Measurements from ENCODE around the gene CCDC88B.

CCDC88B gene

GRCh38 chr11:64347193-64347867, 7.3 kb downstream of the CCDC88B start:
- H3K36me3 Mint-ChIP-seq: no peaks in the 10 kb centered on the region
- no peaks in the 10 kb centered on the region for H3K9me3 Mint-ChIP-seq
- H3K4me3 Mint-ChIP-seq: no peak overlapping the region
- H3K27ac Mint-ChIP-seq: peak overlapping the region; percentile 62
- H3K4me1 Mint-ChIP-seq: peaks cover 4% of the 10 kb centered on the region
- no peaks in the 10 kb centered on the region for H3K27me3 Mint-ChIP-seq

GRCh38 chr11:64348383-64349024, 8.5 kb downstream of the CCDC88B start:
- Mint-ChIP-seq H3K36me3 (no peaks in the 10 kb centered on the region), H3K4me1 (peaks cover 4% of the 10 kb centered on the region), H3K27ac (no peak overlapping the region), H3K9me3 (no peaks in the 10 kb centered on the region), H3K27me3 (no peaks in the 10 kb centered on the region), H3K4me3 (no peak overlapping the region)

GRCh38 chr11:64349025-64349387, 9.0 kb downstream of the CCDC88B start:
- Mint-ChIP-seq H3K4me1 (peaks cover 4% of the 10 kb centered on the region), H3K27me3 (no peaks in the 10 kb centered on the region), H3K27ac (no peak overlapping the region), H3K4me3 (no peak overlapping the region), H3K9me3 (no peaks in the 10 kb centered on the region), H3K36me3 (no peaks in the 10 kb centered on the region)

GRCh38 chr11:64349404-64349803, 9.4 kb downstream of the CCDC88B start:
- Mint-ChIP-seq H3K27ac (no peak overlapping the region), H3K36me3 (no peaks in the 10 kb centered on the region), H3K9me3 (no peaks in the 10 kb centered on the region), H3K27me3 (no peaks in the 10 kb centered on the region), H3K4me1 (peaks cover 4% of the 10 kb centered on the region), H3K4me3 (no peak overlapping the region)

DNA sequence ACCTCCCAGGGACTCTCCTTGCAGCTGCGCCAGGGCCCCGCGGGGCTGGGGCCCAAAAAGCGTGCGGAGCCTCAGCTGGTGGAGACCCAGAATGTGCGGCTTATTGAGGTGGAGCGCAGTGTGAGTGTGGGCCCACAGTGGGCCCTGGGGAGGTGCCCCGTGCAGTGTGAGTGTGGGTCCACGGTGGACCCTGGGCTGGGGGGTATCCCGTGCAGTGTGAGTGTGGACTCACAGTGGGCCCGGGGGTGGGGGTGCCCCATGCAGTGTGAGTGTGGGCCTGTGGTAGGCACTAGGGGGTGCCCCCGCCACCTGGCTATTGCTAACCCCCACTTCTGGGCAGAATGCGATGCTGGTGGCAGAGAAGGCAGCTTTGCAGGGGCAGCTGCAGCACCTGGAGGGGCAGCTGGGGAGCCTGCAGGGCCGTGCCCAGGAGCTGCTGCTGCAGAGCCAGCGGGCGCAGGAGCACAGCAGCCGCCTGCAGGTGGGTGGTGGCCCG, 11.2 kb downstream of the CCDC88B start:
- H3K9me3 Mint-ChIP-seq: no peaks in the 10 kb centered on the region
- H3K27ac Mint-ChIP-seq: no peak overlapping the region
- H3K36me3 Mint-ChIP-seq: no peaks in the 10 kb centered on the region
- H3K4me3 Mint-ChIP-seq: no peak overlapping the region
- no peaks in the 10 kb centered on the region for H3K4me1 Mint-ChIP-seq
- H3K27me3 Mint-ChIP-seq: no peaks in the 10 kb centered on the region

- no peak overlapping the region for H3K27ac Mint-ChIP-seq
- H3K9me3 Mint-ChIP-seq: no peaks in the 10 kb centered on the region
- no peaks in the 10 kb centered on the region for H3K36me3 Mint-ChIP-seq
- peaks cover 5% of the 10 kb centered on the region for H3K4me1 Mint-ChIP-seq
- H3K27me3 Mint-ChIP-seq: no peaks in the 10 kb centered on the region
- no peak overlapping the region for H3K4me3 Mint-ChIP-seq
Observed at GRCh38 chr11:64352099-64352994, 12.3 kb downstream of the CCDC88B start.

DNA sequence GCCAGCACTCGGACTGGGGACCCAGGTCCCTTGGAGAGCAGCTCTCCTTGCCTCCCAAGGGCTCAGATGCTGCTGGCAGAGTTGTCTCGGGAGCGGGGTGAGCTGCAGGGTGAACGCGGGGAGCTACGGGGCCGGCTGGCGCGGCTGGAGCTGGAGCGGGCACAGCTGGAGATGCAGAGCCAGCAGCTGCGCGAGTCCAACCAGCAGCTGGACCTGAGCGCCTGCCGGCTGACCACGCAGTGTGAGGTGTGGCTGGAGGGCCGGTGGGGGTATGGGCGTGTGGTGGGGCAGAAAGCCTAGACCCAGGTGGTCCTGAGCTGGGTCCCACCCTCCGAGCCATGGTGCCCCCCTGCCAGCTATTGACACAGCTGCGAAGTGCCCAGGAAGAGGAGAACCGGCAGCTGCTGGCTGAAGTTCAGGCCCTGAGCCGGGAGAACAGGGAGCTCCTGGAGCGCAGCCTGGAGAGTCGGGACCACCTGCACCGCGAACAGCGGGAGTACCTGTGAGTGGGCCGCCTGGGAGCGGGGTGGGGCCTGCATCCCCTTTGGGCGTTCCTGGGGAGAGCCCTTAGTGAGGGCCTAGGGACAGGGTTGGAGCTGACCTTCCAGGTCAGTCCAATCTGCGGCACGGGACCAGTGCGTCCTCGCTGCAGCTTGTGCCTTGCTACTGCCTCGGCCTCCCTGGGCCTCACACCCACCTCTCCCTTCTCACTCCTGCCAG, 13.2 kb downstream of the CCDC88B start:
- Mint-ChIP-seq H3K27me3 (no peaks in the 10 kb centered on the region), H3K4me3 (no peak overlapping the region), H3K36me3 (no peaks in the 10 kb centered on the region), H3K4me1 (peaks cover 13% of the 10 kb centered on the region), H3K9me3 (no peaks in the 10 kb centered on the region), H3K27ac (no peak overlapping the region)

GRCh38 chr11:64353715-64354506, 13.9 kb downstream of the CCDC88B start:
- H3K36me3 Mint-ChIP-seq: no peaks in the 10 kb centered on the region

GRCh38 chr11:64355078-64355940, 15.3 kb downstream of the CCDC88B start:
- Mint-ChIP-seq H3K9me3 (no peaks in the 10 kb centered on the region), H3K4me3 (no peak overlapping the region), H3K27me3 (no peaks in the 10 kb centered on the region), H3K36me3 (no peaks in the 10 kb centered on the region), H3K4me1 (peaks cover 24% of the 10 kb centered on the region), H3K27ac (no peak overlapping the region)

More at GRCh38 chr11:64353715-64354506, 13.9 kb downstream of the CCDC88B start:
- H3K4me3 Mint-ChIP-seq: no peak overlapping the region
- H3K27me3 Mint-ChIP-seq: no peaks in the 10 kb centered on the region
- H3K4me1 Mint-ChIP-seq: peaks cover 15% of the 10 kb centered on the region
- H3K9me3 Mint-ChIP-seq: no peaks in the 10 kb centered on the region
- no peak overlapping the region for H3K27ac Mint-ChIP-seq

GRCh38 chr11:64356498-64357411, 16.8 kb downstream of the CCDC88B start:
- no peaks in the 10 kb centered on the region for H3K27me3 Mint-ChIP-seq
- no peak overlapping the region for H3K27ac Mint-ChIP-seq
- H3K4me3 Mint-ChIP-seq: peak overlapping the region; percentile 60
- no peaks in the 10 kb centered on the region for H3K9me3 Mint-ChIP-seq
- H3K4me1 Mint-ChIP-seq: peaks cover 34% of the 10 kb centered on the region
- H3K36me3 Mint-ChIP-seq: no peaks in the 10 kb centered on the region

GRCh38 chr11:64357446-64357845, 17.4 kb downstream of the CCDC88B start:
- Mint-ChIP-seq H3K36me3 (no peaks in the 10 kb centered on the region), H3K27ac (no peak overlapping the region), H3K9me3 (no peaks in the 10 kb centered on the region), H3K27me3 (no peaks in the 10 kb centered on the region), H3K4me3 (no peak overlapping the region), H3K4me1 (peaks cover 34% of the 10 kb centered on the region)

GRCh38 chr11:64357904-64358535, 18.0 kb downstream of the CCDC88B start:
- Mint-ChIP-seq H3K9me3 (no peaks in the 10 kb centered on the region), H3K4me1 (peaks cover 34% of the 10 kb centered on the region), H3K4me3 (peak overlapping the region; percentile 63), H3K27ac (no peak overlapping the region), H3K36me3 (no peaks in the 10 kb centered on the region), H3K27me3 (no peaks in the 10 kb centered on the region)

DNA sequence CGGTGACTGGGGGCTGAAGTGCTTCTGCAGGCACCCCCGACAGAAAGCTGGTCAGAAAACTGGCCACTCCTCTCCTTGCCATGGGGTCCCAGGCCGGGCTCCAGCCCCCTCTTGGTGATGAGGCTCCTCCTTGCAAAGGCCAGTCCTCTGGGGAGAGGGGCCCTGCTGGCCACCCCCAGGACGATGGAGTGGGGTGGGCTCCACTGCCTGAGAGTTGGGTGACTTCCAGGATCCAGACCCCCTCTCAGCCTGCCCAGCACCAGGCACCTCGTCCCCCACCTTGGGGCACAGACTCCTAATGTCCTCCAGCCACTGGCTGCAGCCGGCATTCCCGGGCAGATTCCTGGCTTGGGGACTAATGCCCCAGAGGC, 18.5 kb downstream of the CCDC88B start:
- Mint-ChIP-seq H3K4me3 (peak overlapping the region; percentile 63), H3K9me3 (no peaks in the 10 kb centered on the region), H3K27me3 (no peaks in the 10 kb centered on the region), H3K4me1 (peaks cover 34% of the 10 kb centered on the region), H3K27ac (no peak overlapping the region), H3K36me3 (no peaks in the 10 kb centered on the region)
